ENCODE measurements around the gene CDH13. TPM values are rescaled to one million over a fixed set of nuclear protein-coding genes. Genes with fewer than 3 reads are reported as not detected.

CDH13 gene
- total and polyA plus RNA-seq, 2 donors (not counting 3 experiments of a cell fraction or from before 2014, with no cell fraction given), result 96.6 to 124 TPM

- intact Hi-C loops (cut with micrococcal nuclease) (no loop called here), dilution Hi-C loops (cut with MboI; ENCODE audit: extremely low pct_ligation_motif_present, low sequenced_read_pairs) (no loop called here)
- DNase-seq (ENCODE audit: low read depth, low spot score) (no peak), FAIRE-seq (no peak)
- no peaks in the 10 kb centered on the region for H3K4me1 ChIP-seq (ENCODE audit: control insufficient read depth, extremely low read depth, insufficient read depth, low read length)
- POLR2A ChIA-PET, result no interaction called here
- TF ChIP-seq FOS (IDR thresholded peaks at IDR 0.05; ENCODE audit: borderline replicate concordance, insufficient read depth, low read length), result no peak
- no peak for TF ChIP-seq GATA2 (IDR thresholded peaks at IDR 0.05; ENCODE audit: insufficient read depth, insufficient read length, low read depth, low read length)
- TF ChIP-seq, protein P1, sequence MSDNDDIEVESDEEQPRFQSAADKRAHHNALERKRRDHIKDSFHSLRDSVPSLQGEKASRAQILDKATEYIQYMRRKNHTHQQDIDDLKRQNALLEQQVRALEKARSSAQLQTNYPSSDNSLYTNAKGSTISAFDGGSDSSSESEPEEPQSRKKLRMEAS (IDR thresholded peaks at IDR 0.05; ENCODE audit: insufficient read depth, insufficient read length), result no peak
- TF ChIP-seq, protein P2, sequence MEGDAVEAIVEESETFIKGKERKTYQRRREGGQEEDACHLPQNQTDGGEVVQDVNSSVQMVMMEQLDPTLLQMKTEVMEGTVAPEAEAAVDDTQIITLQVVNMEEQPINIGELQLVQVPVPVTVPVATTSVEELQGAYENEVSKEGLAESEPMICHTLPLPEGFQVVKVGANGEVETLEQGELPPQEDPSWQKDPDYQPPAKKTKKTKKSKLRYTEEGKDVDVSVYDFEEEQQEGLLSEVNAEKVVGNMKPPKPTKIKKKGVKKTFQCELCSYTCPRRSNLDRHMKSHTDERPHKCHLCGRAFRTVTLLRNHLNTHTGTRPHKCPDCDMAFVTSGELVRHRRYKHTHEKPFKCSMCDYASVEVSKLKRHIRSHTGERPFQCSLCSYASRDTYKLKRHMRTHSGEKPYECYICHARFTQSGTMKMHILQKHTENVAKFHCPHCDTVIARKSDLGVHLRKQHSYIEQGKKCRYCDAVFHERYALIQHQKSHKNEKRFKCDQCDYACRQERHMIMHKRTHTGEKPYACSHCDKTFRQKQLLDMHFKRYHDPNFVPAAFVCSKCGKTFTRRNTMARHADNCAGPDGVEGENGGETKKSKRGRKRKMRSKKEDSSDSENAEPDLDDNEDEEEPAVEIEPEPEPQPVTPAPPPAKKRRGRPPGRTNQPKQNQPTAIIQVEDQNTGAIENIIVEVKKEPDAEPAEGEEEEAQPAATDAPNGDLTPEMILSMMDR (IDR thresholded peaks at IDR 0.05; ENCODE audit: extremely low read depth in 1 of 2, insufficient read depth in 1 of 2, low read depth in 1 of 2, low read length in 2 of 2), result no peak
- no peak for TF ChIP-seq EZH2 (IDR thresholded peaks at IDR 0.05; ENCODE audit: borderline replicate concordance, low read depth, low read length, severe bottlenecking)
- TF ChIP-seq POLR2A (IDR thresholded peaks at IDR 0.05; ENCODE audit: low read depth, low read length), result no peak
- TF ChIP-seq MYC (IDR thresholded peaks at IDR 0.05; ENCODE audit: low read depth, low read length), result no peak
- no peak for TF ChIP-seq JUN (IDR thresholded peaks at IDR 0.05; ENCODE audit: borderline replicate concordance, insufficient read depth, insufficient read length, low read depth)
- H3K79me2 ChIP-seq (ENCODE audit: control insufficient read depth, insufficient read depth, low read length), result no peaks in the 10 kb centered on the region
- H3K36me3 ChIP-seq (ENCODE audit: control insufficient read depth in 2 of 2, extremely low read depth in 1 of 2, insufficient read depth in 2 of 2, low read length in 2 of 2), result no peaks in the 10 kb centered on the region
- no peaks in the 10 kb centered on the region for H4K20me1 ChIP-seq (replicated peaks; ENCODE audit: control insufficient read depth, extremely low read depth, insufficient read depth, low read length)
- no peaks in the 10 kb centered on the region for H3K27me3 ChIP-seq (ENCODE audit: control insufficient read depth in 2 of 2, insufficient read depth in 2 of 2, low read length in 2 of 2)
- CTCF ChIA-PET, result no interaction called here
- H3K27ac ChIP-seq (ENCODE audit: insufficient read depth, low read depth, low read length), result no peak overlapping the region
- H2AFZ ChIP-seq (ENCODE audit: low read depth, low read length), result no peak overlapping the region
- H3K9ac ChIP-seq (replicated peaks; ENCODE audit: extremely low read depth, insufficient read depth, low read length), result no peak overlapping the region
- H3K9me3 ChIP-seq (replicated peaks; ENCODE audit: control insufficient read depth, insufficient read depth, low read length), result no peaks in the 10 kb centered on the region
- H3K4me2 ChIP-seq (ENCODE audit: insufficient read depth, low read length), result no peak overlapping the region
- H3K4me3 ChIP-seq (replicated peaks in 1 of 3; ENCODE audit: insufficient read depth in 1 of 3, low read depth in 1 of 3, low read length in 3 of 3), result no peak overlapping the region
- no TSS peak for BruUV-seq (replicated peaks)
- H3K9me1 ChIP-seq (replicated peaks; ENCODE audit: control insufficient read depth, extremely low read depth, insufficient read depth, low read length), result no peaks in the 10 kb centered on the region
These were observed 1034.9 kb downstream of the CDH13 start for GRCh38 chr16:83661656-83662055.

Data from endothelial cell of umbilical vein (primary cell).